MM.1S (cell line): Measurements from ENCODE around the gene TECTB.

ENCODE experiments used
- EZH2 ChIP-seq: fragments of 300-600 bp; sonication (generic); optimal IDR thresholded peaks from 2 replicates; pipeline ENCODE3; 2017; ENCODE audit warnings: low read depth, mild to moderate bottlenecking, antibody characterized with exemption, low read length, mixed read lengths
- TF ChIP-seq, protein P1 (sequence below): fragments of 300-600 bp; sonication (generic); IDR thresholded peaks from 2 replicates; pipeline ENCODE4 v1.5.1; 2016; ENCODE audit warnings: antibody characterized with exemption, low read length, mixed read lengths

DNA sequence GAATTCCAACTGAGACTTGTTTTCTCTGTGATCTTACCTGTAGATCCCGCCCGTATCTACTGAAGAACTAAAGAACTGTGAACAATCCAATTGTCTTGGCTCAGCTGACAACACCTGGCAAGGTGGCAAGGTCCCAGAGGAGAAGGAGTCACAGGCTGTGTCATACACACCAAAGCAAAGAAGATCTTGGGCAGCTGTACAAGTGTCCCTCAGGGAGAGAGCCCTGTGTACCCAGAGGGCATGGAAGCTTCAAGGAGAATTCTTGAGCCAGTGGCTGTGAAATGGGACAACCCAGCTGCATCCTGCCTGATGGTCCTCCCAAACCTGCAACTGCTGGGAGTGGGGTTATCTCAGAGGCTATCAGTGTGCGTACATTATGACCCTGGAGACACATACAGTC lies 46.7 kb upstream of the TECTB start:
- TF ChIP-seq, protein P1, sequence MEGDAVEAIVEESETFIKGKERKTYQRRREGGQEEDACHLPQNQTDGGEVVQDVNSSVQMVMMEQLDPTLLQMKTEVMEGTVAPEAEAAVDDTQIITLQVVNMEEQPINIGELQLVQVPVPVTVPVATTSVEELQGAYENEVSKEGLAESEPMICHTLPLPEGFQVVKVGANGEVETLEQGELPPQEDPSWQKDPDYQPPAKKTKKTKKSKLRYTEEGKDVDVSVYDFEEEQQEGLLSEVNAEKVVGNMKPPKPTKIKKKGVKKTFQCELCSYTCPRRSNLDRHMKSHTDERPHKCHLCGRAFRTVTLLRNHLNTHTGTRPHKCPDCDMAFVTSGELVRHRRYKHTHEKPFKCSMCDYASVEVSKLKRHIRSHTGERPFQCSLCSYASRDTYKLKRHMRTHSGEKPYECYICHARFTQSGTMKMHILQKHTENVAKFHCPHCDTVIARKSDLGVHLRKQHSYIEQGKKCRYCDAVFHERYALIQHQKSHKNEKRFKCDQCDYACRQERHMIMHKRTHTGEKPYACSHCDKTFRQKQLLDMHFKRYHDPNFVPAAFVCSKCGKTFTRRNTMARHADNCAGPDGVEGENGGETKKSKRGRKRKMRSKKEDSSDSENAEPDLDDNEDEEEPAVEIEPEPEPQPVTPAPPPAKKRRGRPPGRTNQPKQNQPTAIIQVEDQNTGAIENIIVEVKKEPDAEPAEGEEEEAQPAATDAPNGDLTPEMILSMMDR = no peak
- TF ChIP-seq EZH2 = no peak
